ENCODE data around the gene KRTAP19-4.
"Not testable (repeated sequence)": the region's sequence is repeated elsewhere in the genome, so short reads cannot be mapped to it uniquely, and the experiment has no call there.

KRTAP19-4 gene

GRCh38 chr21:30497065-30497464 lies at the start of gene KRTAP19-4:
TSS of gene KRTAP19-4 (minus strand) at chr21:30497165. CDS start at chr21:30497110, 55 bp downstream.
- DNase-seq, result no peak

DNA sequence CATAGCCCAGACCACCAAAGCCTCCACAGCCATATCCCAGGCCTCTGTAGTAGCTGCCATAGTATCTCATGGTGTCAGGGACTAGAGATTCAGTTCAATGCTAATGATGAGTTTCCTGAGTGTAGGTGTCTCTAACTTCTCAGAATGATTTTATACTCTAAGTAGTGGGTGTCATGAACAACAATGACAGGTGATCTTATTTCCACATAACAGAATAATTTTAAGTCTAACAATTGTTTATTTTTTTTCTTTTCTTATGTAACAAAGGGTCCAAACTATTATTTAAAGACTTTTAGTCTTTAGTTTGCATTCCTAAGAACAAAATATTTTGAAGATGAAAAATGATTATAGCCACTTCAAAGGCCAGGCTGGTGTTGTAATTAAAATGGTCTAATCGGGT lies 44.8 kb upstream of the KRTAP19-4 start, which contains the start of gene KRTAP19-6:
KRTAP19-6 (minus strand) TSS at position 101 of the 400 bp plus-strand sequence; CDS start at position 70, 31 bp downstream.
- no peak for DNase-seq

DNA sequence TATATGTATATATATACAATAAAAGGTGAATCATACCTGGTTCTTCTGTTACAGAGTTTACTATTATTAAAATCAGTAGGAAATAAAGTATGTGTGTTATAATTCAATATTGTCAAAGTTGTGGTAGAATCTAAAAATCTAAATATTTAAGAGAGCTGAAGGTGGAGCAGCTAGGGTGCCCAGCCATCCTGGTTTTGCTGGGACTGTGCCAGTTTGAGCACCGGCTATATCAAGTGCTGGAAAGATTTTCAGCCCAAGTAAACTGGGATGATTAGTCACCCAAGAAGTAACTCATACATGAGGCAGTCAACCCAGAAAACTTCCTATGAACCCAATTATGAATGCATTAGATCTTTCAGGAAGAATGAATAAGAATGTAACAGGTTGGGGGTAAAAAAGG lies 21.9 kb upstream of the KRTAP19-4 start:
- no peak for DNase-seq

DNA sequence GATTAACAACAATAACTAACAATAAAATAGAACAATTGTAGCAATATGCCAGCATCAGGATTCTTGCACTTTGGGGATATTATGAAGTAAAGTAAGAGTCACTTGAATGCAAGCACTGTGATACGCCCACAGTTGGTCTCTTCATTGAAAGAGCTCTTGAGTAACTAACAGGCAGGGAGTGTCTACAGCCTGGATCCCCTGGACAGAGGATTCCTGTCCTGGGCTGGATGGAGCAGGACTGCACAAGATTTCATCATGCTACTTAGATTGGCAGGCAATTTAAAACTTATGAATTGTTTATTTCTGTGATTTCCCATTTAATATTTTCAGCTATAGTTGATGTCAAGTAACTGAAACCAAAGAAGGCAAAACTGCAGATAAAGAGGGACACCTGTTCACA lies 18.7 kb upstream of the KRTAP19-4 start:
- no peak for DNase-seq

DNA sequence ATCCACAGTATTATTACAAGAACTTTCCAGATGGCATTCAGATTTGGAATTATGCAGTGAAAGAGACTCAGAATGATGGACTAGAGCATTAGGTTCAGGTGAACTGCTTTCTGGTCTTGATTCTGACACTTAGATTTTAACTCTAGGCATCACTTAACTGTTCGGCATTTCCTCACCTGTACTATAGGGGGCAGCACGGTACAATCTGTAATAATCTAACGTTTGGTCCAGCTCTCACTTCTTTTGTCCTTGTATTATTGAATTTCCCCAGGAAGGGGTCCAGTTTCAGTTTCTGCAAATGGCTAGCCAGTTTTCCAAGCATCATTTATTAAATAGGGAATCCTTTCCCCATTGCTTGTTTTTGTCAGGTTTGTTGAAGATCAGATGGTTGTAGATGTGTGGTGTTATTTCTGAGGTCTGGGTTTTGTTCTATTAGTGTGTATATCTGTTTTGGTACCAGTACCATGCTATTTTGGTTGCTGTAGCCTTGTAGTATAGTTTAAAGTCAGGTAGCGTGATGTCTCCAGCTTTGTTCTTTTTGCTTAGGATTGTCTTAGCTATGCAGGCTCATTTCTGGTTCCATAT lies 8.7 kb upstream of the KRTAP19-4 start:
- DNase-seq, result not testable (repeated sequence)

- DNase-seq, result no peak
Measured at GRCh38 chr21:30502041-30502440, 5.1 kb upstream of the KRTAP19-4 start, which contains the start of gene KRTAP19-5. TSS of gene KRTAP19-5 (minus strand) at chr21:30502141. CDS start at chr21:30502090, 51 bp downstream.

DNA sequence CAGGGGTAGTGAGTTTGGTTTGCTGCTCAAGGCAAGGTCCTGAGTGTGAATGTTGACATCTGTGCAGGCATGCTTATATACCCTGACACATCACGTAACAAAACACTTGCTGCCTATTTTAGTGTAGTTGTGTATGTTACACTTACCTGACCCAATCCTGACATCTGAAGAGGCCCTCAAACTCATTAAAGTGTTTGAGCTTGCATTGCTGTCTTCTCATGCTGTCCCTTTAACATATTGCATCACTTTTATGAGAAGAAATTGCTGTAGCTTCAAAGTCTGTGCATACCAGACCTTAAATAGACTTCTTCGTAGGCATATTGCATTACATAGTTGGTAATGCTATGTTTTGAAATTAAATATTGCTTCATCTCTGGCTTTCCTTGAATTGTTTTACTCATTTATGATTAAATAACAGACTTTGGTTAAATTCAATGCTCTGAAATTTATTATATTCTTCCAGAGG lies 5.0 kb downstream of the KRTAP19-4 start, which contains the start of gene KRTAP19-3:
KRTAP19-3 (minus strand) TSS at position 51 of the 466 bp plus-strand sequence. CDS start 56 bp downstream, outside the sequence.
- DNase-seq, result no peak

- no peak for DNase-seq
Measured at GRCh38 chr21:30487336-30487735, 9.6 kb downstream of the KRTAP19-4 start, which contains the start of gene KRTAP19-2. TSS of gene KRTAP19-2 (minus strand) at chr21:30487436. CDS start at chr21:30487348, 88 bp downstream.

DNA sequence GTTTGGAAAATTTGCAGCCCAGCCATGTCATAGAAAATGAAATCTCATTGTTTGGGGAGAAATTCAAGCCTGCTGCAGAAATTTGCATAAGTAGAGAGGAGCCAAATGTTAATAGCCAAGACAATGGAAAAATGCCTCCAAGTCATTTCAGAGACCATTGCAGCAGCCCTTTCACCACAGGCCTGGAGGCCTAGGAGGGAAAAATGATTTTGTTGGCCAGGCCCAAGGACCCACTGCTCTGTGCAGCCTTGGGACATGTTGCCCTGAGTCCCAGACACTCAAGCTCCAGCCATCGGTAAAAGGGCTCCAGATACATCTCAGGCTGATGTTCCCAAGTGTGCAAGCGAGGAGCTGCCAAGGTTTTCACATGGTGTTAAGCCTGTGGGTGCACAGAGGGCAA lies 10.8 kb downstream of the KRTAP19-4 start:
- no peak for DNase-seq

GRCh38 chr21:30482130-30482529 lies 14.8 kb downstream of the KRTAP19-4 start:
- DNase-seq, result no peak

GRCh38 chr21:30480145-30480544 lies 16.8 kb downstream of the KRTAP19-4 start, which contains the start of gene KRTAP19-1:
TSS of gene KRTAP19-1 (minus strand) at chr21:30480367. CDS start at chr21:30480317, 50 bp downstream.
- DNase-seq, result no peak

DNA sequence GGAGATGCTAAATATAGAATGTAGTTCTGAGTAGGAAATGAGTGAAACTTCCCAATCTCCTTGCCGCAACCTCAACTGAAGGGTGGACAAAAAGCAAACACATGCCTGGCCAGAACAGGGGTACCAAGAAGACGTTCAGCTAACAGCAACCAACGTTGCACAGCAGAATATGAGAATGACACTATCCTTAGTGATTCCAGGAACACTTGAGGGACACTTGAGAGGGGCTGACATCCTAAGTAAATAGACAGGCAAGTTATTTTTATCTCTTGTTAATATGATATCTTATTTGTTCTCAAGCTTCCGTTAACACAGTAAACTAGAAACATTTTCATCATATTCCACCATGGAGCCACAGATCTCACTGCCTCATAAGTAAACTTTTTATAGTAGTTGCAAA lies 17.7 kb downstream of the KRTAP19-4 start:
- no peak for DNase-seq

DNA sequence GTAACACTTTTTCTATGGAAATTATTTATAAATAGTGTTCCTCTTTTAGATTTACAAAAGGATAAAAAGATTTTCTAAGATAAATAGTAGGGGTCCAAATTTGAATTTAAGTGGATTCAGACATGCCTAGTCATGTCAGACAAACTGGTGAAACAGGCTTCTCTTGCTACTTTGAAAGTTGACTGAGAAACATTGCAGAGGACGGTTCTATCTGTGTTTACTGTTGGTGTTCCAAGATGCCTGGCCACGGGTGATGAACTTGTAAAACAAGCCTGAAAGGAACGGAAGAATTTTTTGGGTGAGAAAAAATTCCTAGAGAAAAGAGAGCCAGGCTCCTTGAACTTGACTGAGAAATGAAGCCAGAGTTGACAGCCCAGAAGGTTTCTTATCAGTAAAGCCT lies 19.0 kb downstream of the KRTAP19-4 start:
- no peak for DNase-seq

- no peak for DNase-seq
Measured at GRCh38 chr21:30468900-30469714, 27.9 kb downstream of the KRTAP19-4 start.

- peak; percentile 6 for DNase-seq
Measured at GRCh38 chr21:30463713-30464112, 33.3 kb downstream of the KRTAP19-4 start.

- DNase-seq, result no peak
Measured at GRCh38 chr21:30448514-30448913, 48.5 kb downstream of the KRTAP19-4 start.

DNA sequence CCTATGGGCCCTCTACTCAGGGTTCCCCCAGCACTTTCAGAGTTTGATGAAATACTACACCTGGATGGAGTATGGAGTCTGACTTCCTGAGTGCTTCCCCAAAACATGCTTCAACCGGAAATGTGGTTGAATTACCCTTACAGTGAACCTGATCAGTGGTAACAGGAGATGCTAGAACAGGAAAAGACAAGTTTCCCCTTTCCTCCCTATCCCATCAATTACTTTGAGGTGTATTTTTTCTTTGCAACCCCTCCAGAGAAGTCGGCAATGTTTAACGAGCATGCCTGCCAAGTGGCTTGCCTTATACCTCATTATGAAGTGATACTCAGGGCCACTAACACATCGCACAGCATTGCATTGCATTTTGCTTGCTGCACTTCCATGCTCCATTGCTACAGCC lies 49.9 kb downstream of the KRTAP19-4 start:
- DNase-seq, result no peak

Data from NCI-H226 (cell line).